ENCODE measurements around the gene SAA2.
"Not testable (repeated sequence)": the region's sequence is repeated elsewhere in the genome, so short reads cannot be mapped to it uniquely, and the experiment has no call there.

SAA2 gene

DNA sequence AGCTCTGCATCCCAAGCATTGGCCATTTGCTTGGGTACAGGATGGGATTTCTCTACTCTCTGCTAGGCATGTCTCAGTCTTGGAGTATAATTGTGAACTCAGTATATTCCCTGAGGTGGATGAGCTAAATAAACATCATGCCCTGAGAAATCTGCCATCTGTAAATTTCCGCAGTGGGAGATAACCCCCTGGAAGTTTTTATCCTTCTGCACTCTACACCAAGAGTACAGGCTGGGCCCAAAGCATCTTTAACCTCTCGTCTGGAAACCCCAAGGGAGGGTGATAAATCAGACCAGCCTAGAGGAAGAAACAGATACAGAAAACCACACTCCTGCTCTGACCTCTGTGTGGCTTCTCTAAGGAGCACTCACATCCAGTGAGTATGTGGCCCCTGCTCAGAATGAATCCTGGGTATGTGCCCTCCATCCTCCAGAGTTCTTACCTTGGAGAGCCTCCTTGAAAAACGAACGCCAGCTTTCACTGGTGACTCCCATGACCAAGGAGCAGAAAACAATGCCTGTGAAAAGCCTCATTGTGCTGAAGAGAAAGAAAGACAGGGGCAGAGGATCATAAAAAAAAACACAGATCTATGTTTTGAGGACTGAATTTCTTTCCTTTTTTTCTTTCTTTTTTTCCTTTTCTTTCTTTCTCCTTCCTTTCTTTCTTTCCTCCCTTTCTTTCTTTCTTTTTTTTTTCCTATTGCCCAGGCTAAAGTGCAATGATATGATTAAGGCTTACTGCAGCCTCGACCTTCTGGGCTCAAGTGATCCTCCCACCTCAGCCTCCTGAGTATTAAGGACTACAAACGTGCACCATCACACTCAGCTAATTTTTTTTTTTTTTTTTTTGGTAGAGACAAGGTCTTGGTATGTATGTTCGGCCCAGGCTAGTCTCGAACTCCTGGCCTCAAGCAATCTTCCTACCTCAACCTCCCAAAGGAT, 12.8 kb downstream of the SAA2 start:
- no peak for TF ChIP-seq POLR2A (IDR thresholded peaks at IDR 0.05; ENCODE audit: low read length)
- DNase-seq, result no peak

DNA sequence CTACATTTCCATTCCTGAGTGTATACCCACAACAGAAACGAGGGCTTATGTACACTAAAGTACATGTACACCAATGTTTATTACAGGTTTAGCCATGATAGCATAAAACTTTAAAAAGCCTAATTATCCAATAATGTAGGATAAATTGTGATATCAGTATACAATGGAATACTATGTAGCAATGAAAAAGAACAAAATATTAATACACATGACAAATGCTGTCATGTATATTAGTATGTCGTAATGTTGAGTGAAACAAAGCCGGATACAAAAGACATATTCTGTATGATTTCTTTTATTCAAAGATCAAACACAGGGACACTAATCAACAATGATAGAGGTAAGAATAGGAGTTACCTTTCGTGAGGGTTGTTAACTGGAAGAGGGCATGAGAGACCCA, 14.6 kb downstream of the SAA2 start:
- DNase-seq, result no peak
- TF ChIP-seq GATA1 (IDR thresholded peaks at IDR 0.05; ENCODE audit: low read depth, low read length) (no peak), POLR2A (IDR thresholded peaks at IDR 0.05; ENCODE audit: low read length) (no peak)

DNA sequence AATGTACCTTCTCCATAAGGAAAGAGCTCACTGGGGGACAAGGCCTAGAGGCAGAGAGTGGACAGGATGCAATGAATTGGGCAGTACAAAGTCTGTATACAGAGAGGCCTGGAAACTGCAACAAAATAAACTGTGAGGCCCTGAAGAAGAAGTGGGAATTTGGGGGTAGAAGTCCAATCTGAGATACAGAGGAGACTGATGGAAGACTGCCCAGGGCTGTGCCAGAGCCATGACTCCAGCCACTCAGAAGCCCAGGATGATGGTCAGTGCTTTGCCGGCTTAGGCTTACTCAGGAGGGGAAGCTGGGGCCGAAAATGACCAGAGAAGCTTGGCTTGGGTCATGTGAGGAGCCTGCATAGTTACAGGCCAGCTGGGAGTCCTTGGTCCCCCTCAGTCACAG, 17.6 kb downstream of the SAA2 start:
- DNase-seq, result no peak
- no peak for TF ChIP-seq GATA1 (IDR thresholded peaks at IDR 0.05; ENCODE audit: low read depth, low read length)
- no peak for TF ChIP-seq POLR2A (IDR thresholded peaks at IDR 0.05; ENCODE audit: low read length)

DNA sequence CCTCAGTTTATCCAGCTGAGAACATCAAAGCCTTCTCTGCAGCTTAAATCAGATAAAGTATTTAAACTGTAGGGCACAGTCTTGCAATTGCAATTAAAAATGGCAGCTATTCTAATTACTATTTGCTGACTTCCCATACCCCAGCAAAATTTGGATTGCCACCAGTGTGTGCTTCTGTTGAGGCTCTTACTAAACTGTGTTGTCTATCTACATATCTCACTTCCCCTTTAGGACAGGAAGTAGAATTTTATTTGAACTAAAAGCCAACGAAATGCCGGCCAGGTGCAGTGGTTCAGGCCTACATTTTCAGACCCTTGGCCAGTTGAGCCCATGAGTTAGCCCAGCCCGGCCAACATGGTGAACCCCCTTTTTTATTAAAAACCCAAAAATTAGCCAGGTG, 19.0 kb downstream of the SAA2 start:
- no peak for DNase-seq
- TF ChIP-seq GATA1 (IDR thresholded peaks at IDR 0.05; ENCODE audit: low read depth, low read length) (no peak), POLR2A (IDR thresholded peaks at IDR 0.05; ENCODE audit: low read length) (no peak)

DNA sequence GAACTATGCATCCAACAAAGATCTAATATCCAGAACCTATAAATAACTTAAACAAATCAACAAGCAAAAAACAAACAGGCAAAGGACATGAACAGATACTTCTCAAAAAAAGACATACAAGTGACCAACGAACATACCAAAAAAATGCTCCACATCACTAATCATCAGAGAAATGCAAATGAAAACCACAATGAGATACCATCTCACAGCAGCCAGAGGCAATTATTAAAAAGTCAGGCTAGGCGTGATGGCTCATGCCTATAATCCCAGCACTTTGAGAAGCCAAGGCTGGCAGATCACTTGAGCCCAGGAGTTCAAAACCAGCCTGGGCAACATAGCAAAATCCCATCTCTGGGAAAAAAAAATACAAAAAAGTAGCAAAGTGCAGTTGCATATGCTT, 22.6 kb downstream of the SAA2 start:
- DNase-seq, result no peak
- TF ChIP-seq POLR2A (IDR thresholded peaks at IDR 0.05; ENCODE audit: low read length), result no peak
- no peak for TF ChIP-seq GATA1 (IDR thresholded peaks at IDR 0.05; ENCODE audit: low read depth, low read length)

DNA sequence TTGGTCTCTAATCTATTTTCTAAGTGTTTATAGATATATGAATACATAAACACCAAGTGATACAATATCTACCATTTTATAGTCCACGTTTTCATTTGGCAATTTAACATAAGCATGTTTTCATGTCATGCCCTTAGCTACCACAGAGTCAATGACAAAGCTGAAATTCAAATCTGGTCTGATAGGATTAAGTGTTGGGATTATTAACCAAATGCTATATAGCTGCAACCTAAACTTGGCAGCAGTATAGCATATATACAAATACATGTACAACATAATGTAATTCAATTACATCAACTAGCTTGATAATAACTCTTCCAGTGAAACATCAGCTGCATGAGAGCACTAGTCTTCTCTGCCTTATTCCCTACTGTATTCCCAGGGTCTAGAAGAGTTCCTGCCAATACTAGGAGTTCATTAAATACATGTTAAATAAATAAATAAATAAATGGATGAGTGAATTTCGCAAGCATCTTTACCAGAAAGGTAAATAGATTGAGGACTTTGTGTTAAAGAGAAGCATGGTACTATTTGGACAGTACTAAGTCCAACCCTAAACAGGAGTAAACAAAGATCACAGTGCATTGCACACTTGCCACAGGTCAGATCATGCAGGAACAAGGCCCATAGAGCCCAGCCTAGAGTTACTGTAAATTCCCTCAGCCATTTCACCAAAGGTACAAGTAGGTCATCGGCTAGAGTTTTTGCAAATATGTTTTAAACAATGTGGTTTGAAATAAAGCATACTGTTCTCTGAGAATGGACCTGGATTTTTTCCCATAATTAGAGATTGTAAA, 24.7 kb downstream of the SAA2 start:
- TF ChIP-seq GATA1 (IDR thresholded peaks at IDR 0.05; ENCODE audit: low read depth, low read length) (no peak), POLR2A (IDR thresholded peaks at IDR 0.05; ENCODE audit: low read length) (no peak)
- DNase-seq, result no peak

DNA sequence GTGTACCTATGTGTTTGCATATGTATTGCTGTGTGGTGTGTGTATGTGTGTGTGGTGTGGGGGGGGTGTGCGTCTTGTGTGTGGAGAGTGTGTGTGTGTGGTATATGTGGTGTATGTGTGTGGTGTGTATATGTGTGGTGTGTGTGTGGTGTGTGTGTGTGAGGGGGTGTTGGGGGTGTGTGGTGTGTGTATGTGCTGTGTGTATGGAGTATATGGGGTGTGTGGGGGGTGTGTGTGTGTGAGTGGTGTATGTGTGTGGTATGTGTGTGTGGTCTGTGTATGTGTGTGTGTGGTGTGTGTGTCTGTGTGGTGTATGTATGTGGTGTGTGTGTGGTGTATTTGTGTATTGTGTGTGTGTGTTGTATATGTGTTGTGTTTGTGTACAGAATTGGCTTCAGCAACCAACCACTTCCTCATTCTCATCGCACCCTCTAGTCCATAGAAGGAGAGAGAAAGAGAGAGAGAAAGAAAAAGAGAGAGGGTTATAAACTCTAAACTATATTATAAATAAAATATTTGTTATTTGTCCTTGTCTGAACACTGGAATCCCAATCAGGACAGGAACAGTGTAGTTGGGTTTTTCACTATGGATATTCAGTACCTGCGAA, 25.6 kb downstream of the SAA2 start:
- TF ChIP-seq GATA1 (IDR thresholded peaks at IDR 0.05; ENCODE audit: low read depth, low read length) (no peak), POLR2A (IDR thresholded peaks at IDR 0.05; ENCODE audit: low read length) (no peak)
- no peak for DNase-seq

DNA sequence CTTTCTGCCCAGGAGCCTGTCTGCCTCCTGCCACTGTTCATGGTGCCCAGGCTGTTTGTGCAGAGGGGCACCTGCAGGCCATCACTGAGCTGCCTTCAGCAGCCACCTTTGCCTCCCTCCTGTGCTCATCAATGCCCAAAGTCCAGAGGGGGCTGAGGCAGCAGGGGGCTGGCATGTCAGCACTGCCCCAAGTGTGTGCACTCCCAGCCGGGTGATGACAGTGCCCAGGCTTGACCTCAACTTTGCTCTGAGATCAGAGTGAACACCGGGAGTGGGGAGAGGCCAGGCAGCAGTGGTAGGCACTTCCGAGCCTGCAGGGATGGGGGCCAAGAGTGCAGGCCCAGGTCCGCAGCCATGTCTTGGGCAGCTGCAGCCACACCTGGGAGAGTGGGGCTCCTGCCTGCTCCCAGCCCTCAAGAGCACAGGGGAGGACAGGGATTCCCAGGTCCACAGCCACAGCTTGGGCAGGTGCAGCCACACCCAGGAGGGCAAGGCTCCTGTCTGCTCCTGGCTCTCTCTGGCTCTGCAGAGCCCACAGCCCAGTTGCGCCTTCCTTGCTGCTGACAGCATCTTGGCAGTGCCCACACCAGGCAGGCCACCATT, 27.1 kb downstream of the SAA2 start:
- TF ChIP-seq POLR2A (IDR thresholded peaks at IDR 0.05; ENCODE audit: low read length), result no peak
- TF ChIP-seq GATA1 (IDR thresholded peaks at IDR 0.05; ENCODE audit: low read depth, low read length), result no peak
- DNase-seq, result no peak

DNA sequence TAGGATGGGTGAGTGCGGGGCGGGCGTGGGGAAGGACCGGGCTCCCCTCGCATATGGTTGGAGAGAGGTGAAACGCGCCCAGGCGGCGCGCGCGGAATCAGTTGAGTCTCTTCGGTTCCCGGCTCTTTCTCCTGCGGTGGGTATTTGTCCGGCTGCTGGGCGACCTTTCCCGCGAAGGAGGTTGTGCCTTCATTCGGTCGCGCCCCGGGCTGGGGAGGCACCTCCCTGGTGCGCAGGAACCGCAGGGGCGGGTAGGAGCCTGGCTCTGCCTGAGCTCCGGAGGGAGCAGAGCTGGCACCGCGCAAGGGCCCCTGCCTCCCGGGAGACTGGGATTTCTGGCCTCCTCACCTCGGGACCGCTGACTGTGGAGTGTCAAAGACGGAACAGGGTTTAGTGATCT, 39.4 kb downstream of the SAA2 start:
- no peak for DNase-seq
- no peak for TF ChIP-seq POLR2A (IDR thresholded peaks at IDR 0.05; ENCODE audit: low read length)
- TF ChIP-seq GATA1 (IDR thresholded peaks at IDR 0.05; ENCODE audit: low read depth, low read length), result no peak

DNA sequence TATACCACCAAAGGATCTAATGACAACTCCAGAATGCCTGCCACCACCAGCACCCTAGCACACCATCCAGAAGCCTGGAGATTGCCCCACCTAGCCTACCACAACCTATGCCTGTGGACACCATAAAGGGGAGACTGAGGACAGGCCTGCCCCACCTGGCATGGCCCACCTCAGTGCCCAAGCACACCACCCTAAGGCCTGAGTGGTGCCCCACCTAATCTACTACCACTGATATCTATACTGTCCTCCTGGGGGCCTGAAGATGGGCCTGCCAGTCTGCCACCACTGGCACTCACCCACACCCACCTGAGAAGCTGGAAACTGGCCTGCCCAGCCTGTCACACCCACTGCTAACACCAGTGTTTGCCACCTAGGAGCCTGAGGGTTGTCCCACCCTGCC, 43.7 kb downstream of the SAA2 start:
- no peak for DNase-seq

DNA sequence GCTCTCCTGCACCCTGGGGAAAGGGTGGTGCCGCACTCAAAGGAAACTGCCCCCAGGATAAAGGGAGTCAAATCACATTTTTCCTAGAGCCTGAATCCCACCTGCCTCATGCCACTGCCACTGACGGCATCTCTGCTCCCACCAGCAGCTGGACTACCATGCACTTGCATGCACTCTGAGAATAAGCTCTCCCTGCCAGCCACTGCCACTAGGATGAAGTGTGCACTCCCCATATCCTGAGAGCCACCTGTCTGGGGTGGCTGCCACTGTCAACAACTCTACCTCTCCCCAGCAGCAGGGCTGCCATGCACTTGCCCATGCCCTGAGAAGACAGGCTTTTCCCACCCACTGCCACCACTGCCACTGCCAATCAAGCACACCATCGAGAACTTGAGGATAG, 44.2 kb downstream of the SAA2 start:
- DNase-seq, result no peak
- TF ChIP-seq GATA1 (IDR thresholded peaks at IDR 0.05; ENCODE audit: low read depth, low read length), result no peak
- no peak for TF ChIP-seq POLR2A (IDR thresholded peaks at IDR 0.05; ENCODE audit: low read length)

More for the DNA sequence above, 43.7 kb downstream of the SAA2 start:
- TF ChIP-seq GATA1 (IDR thresholded peaks at IDR 0.05; ENCODE audit: low read depth, low read length) (no peak), POLR2A (IDR thresholded peaks at IDR 0.05; ENCODE audit: low read length) (no peak)

DNA sequence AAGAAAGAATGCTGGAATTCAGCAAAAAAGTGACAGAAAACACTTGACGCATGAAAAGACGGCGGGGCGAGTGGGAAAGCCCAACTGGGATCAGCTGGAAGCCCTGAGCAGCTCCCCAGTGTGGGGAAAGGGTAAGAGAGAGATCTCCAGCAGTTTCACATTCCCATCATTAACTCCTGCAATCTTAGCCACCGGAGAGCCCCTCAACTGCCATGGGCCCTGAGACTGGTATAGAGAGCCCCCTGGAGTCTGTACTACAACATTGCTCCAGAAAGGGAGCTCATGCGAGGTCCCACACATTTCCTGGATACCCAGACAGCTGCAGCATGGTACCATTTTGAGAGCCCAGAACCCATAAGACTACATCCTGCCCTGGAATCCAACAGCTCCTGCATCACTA, 44.7 kb downstream of the SAA2 start:
- DNase-seq, result peak in 1 of 2 experiments; percentile 13
- TF ChIP-seq POLR2A (IDR thresholded peaks at IDR 0.05; ENCODE audit: low read length), result no peak
- no peak for TF ChIP-seq GATA1 (IDR thresholded peaks at IDR 0.05; ENCODE audit: low read depth, low read length)

DNA sequence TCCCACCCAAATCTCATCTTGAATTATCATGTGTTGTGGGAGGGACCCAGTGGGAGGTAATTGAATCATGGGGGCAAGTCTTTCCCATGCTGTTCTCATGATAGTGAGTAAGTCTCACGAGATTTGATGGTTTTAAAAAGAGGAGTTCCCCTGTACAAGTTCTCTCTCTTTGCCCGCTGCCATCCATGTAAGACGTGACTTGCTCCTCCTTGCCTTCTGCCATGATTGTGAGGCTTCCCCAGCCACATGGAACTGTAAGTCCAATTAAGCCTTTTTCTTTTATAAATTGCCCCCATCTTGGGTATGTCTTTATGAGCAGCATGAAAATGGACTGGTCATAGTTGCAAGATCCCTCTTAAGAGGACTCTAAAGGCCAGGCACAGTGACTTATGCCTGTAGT, 50.7 kb downstream of the SAA2 start:
- not testable (repeated sequence) for DNase-seq

DNA sequence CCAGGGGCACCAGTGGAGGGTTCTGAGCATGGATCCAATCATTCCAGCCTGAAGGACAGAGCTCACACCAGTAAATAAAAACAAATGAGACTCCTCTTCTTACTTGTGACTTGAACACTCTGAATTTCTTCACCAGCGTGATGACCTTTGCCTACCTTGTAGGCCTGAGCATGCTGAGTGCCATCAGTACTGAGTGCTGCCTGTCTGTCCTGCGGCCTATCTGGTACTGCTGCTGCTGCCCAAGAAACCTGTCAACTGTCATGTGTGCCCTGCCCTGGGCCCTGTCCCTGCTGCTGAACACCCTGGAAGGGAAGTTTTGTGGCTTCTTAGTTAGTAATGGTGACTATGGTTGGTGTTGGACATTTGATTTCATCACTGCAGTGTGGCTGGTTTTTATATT, 51.9 kb downstream of the SAA2 start:
- DNase-seq, result no peak
- no peak for TF ChIP-seq POLR2A (IDR thresholded peaks at IDR 0.05; ENCODE audit: low read length)
- no peak for TF ChIP-seq GATA1 (IDR thresholded peaks at IDR 0.05; ENCODE audit: low read depth, low read length)

All from erythroblast (primary cell).